GM21381 (cell line): ENCODE results near the gene NBAS.

ENCODE experiments used
- ATAC-seq: cut with Tn5 transposase; IDR thresholded peaks from one replicate; pipeline ENCODE4 v1.9.1; 2021; ENCODE audit warnings: mild to moderate bottlenecking, moderate library complexity; ENCODE audit not compliant: unreplicated experiment

Gene NBAS

GRCh38 chr2:15152382-15152781 is 408.8 kb downstream of the NBAS start:
- ATAC-seq, result no peak

DNA sequence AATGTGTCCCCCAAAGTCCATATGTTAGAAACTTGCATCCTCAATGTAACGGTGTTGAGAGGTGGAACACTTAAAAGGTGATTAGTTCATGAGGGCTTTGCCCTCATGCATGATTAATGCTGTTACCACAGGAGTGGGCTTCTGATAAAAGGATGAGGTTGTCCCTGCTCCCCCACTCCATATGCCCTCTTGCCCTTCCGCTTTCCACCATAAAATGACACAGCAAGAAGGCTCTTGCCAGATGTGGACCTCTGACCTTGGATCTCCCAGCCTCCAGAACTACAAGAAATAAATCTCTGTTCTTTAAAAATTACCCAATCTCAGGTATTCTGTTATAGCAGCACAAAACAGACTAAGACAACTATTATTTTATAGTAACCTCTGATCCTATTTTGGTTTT is 412.1 kb downstream of the NBAS start:
- no peak for ATAC-seq

- ATAC-seq, result no peak
Observed at GRCh38 chr2:15147591-15147990, 413.5 kb downstream of the NBAS start.

DNA sequence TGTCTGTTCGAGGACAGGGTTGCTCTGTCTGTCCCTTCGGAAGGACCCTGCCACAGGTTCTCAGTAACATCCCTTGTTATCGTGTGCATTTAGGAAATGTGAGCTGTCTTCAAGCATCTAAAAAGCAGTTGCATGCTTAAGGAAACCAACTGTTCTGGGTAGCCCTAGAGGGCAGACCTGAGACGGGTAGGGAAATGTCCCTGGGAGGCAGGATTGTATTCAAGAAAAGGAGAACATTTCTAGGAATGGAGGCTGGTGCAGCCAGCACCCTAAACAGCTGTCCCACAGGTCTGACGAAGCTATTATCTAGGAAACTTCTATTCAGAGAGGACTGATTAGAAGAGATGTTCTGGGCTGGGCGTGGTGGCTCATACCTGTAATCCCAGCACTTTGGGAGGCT is 414.2 kb downstream of the NBAS start:
- no peak for ATAC-seq

- ATAC-seq, result no peak
Observed at GRCh38 chr2:15145919-15146318, 415.2 kb downstream of the NBAS start.

DNA sequence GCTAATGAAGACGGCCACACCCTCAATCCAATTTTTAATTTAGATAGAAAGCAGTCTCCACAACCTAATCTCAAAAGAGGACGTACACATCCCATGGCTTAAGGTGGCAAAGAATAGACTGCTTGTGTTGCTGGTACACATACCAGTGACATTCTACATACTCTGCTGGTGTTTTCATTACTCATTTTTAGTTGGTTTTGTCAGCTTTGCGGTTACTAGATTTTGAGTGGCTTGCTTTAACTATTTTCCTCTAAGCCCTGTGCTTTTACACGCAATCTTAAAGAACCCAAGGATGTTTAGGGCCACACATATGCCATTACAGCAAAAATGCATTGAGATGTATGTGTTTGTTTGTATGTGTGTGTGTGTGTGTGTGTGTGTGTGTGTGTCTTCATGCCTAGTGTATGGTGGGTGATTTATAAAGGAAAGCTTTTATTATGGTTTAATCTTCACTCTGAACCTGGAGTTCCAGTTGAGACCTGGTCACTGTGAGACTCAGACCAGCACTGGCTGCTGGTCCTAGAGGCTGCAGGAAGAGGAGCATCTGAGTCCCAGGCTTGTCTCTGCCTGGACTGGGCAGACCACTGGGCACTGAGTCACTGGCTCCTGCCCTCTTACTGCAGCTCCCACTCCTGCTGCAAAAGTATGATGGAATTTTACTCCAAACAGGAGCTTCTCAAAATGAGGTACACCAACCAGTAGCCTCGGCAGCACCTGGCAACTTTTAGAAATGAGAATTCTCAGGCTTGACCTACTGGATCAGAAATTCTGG is 415.9 kb downstream of the NBAS start:
- no peak for ATAC-seq

DNA sequence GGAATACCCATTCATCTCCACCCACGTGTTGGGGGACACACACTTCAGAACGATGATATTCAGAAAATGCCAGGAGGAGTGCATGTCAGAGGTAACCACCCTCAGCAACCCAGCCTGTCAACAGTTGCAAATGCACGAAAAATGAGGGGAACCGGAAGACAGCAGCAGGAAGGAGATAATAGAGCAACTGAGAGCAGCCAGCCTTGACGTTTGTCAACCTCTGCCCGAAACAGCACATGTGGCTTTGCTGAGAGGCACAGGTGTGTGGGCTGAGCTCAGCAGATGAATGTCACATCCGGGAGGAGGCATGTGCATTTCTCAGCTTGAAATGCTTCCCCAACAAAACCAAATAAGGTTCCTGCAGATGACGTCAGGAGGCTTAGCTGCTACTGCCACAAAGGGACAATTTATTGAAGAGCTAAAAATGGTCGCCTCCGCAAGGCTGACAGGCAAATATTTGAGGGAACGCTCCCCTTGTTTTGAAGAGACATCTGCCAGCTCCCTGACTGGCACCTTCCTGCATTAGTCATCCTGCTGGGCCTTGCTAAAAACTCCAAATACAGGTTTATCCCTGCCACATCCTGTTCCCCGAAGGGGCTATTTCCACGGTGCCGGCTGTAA is 419.0 kb downstream of the NBAS start:
- ATAC-seq, result peak; percentile 100

DNA sequence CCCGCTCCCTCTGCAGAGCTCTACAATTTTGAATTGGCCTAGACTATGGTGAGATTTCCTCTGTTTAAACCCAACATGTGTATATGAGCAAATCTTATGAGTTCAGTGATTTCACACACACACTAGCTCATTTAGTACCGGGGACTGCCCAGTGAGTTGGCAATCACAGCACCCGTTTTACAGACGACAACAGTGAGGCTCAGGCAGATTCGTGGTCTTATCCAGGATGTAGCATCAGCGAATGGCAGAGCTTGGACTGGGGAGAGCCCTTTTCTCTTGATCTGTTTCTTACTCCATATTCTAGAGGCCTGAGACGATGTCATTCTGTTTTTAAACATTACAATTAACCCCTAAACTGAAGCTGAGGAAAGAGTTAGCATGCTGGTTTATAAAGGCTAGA is 419.9 kb downstream of the NBAS start:
- ATAC-seq, result no peak

- ATAC-seq, result no peak
Observed at GRCh38 chr2:15136639-15137038, 424.5 kb downstream of the NBAS start.

DNA sequence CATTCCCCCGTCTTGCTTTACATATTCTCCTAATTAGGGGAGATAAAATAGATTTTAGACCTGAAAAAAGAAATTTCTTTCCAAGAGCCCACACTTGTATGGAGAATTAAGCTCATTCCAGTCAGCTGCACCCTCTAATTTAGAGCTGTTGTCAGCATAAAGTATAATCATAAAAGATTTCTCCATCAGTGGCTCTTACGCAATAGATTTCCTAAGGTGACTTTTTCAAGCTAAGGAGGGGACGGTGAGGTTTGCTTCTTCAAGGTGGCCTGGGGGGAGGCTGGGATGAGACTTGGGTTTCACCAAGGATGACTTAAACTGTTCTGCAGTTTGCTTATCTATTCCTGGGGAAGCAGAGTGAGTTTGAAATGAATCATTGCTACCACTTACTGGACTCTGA is 426.2 kb downstream of the NBAS start:
- no peak for ATAC-seq

- no peak for ATAC-seq
Observed at GRCh38 chr2:15133461-15133860, 427.7 kb downstream of the NBAS start.

GRCh38 chr2:15128846-15129245 is 432.3 kb downstream of the NBAS start:
- ATAC-seq, result no peak

DNA sequence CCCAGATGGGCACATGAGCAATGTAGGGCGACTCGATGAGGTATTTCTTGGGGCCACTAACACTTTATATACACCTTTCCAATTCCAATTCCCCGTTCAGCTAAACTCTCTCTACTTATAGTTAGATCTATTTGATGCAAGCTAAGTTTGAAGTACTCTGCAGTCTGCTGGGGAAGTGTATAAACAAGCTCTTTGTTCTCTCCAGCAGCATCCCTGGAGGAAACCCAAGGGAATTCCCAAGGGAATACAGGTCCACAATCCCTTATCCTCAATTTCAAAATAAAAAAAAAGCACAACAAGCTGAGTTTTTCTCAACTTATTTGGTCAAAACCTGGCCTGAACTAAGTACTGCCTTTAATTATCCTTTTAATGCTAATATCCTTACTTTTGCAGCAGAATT is 433.3 kb downstream of the NBAS start:
- no peak for ATAC-seq

DNA sequence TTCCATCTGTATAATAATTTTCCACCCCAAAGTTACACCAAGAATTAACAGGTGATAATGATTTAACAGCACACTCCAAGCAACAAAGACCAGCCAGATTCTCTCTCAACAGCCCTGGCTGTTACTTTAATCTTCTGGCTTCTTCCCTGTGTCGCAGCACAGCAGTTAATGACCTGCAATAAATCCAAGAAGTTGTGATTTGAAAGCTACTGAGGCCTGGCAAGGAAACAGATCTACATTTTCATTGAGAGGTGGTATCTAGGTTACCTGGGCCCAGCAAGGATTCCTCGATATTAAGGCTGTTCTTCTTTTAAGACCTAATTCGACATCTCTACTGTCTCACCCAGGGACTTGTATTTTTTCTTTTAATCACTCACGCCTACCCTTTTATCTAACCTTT is 433.8 kb downstream of the NBAS start:
- no peak for ATAC-seq

- no peak for ATAC-seq
Observed at GRCh38 chr2:15126373-15126772, 434.8 kb downstream of the NBAS start.

DNA sequence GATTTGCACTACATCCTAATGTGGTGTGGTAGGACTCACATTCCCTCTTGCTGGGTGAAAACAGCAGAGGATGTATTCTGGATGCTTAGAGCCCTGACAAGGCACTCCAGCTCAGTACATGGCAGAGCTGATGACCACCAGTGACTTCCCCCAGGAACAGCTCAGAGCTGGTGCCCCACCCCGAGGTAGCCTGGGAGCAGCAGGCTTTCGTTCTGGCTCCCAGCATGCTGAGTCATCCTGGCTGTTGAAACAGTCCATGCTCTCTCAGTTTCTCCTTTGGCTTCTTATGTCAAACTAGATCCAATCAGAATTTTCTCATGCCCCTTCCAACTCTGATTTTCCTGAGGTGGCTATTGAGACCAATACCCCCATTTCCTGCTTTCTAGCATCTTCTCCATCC is 438.2 kb downstream of the NBAS start:
- ATAC-seq, result no peak

- ATAC-seq, result no peak
Observed at GRCh38 chr2:15120631-15121030, 440.5 kb downstream of the NBAS start.

DNA sequence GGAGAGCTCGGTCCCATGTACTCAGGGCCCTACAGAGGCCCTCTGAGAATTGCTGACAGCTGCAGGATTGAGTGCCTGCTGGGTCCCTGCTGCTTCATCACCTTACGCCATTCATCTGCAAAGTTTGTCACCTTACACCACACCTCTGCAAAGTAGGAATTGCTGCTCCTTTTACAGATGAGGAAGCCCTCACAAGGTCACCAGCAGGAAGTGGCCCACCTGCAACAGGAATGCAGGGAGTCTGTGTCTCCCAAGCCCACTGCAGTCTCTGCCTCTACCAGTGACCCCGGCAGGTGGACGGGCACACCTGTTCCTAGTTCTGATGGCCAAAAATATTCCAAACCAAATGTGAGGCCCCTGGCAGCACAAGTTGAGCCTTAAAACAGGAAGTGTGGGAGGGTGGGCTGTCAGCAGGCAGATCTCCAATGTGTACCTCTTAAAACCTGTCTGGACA is 441.4 kb downstream of the NBAS start:
- no peak for ATAC-seq

- no peak for ATAC-seq
Observed at GRCh38 chr2:15117409-15118050, 443.6 kb downstream of the NBAS start.
